GM21723 (cell line): Measurements from ENCODE around the gene UNC5A.

ENCODE experiments used
- ATAC-seq: cut with Tn5 transposase; IDR thresholded peaks from one replicate; pipeline ENCODE4 v1.9.1; 2021; ENCODE audit warnings: mild to moderate bottlenecking, moderate library complexity; ENCODE audit not compliant: unreplicated experiment

Gene UNC5A

GRCh38 chr5:176810081-176810597 lies at the start of gene UNC5A:
Gene UNC5A (plus strand): TSS chr5:176810559. CDS start chr5:176810751, 192 bp downstream.
- no peak for ATAC-seq

GRCh38 chr5:176761755-176762154 lies 48.6 kb upstream of the UNC5A start:
- no peak for ATAC-seq

- ATAC-seq = no peak
Observed at GRCh38 chr5:176762489-176762888, 47.9 kb upstream of the UNC5A start.

- ATAC-seq = no peak
Observed at GRCh38 chr5:176765687-176766086, 44.7 kb upstream of the UNC5A start.

- no peak for ATAC-seq
Observed at GRCh38 chr5:176768174-176768970, 42.0 kb upstream of the UNC5A start.

GRCh38 chr5:176769911-176770310 lies 40.4 kb upstream of the UNC5A start:
- no peak for ATAC-seq

- no peak for ATAC-seq
Observed at GRCh38 chr5:176770431-176770830, 39.9 kb upstream of the UNC5A start.

GRCh38 chr5:176771102-176771845 lies 39.1 kb upstream of the UNC5A start:
- no peak for ATAC-seq

- ATAC-seq = no peak
Observed at GRCh38 chr5:176772271-176773210, 37.8 kb upstream of the UNC5A start.

- ATAC-seq = no peak
Observed at GRCh38 chr5:176773408-176774035, 36.8 kb upstream of the UNC5A start.

GRCh38 chr5:176774216-176775171 lies 35.9 kb upstream of the UNC5A start:
- ATAC-seq = no peak

- no peak for ATAC-seq
Observed at GRCh38 chr5:176775409-176775808, 35.0 kb upstream of the UNC5A start.

GRCh38 chr5:176776141-176776865 lies 34.1 kb upstream of the UNC5A start:
- no peak for ATAC-seq

- no peak for ATAC-seq
Observed at GRCh38 chr5:176776916-176777315, 33.4 kb upstream of the UNC5A start.

- ATAC-seq = no peak
Observed at GRCh38 chr5:176778921-176779465, 31.4 kb upstream of the UNC5A start.

- no peak for ATAC-seq
Observed at GRCh38 chr5:176779537-176779936, 30.8 kb upstream of the UNC5A start.

GRCh38 chr5:176780176-176781053 lies 29.9 kb upstream of the UNC5A start:
- no peak for ATAC-seq

GRCh38 chr5:176781054-176781375 lies 29.3 kb upstream of the UNC5A start:
- ATAC-seq = no peak
